Measurements from ENCODE around the gene SAXO2. TPM values are rescaled to one million over a fixed set of nuclear protein-coding genes. Genes with fewer than 3 reads are reported as not detected.
"Not testable (repeated sequence)": the region's sequence is repeated elsewhere in the genome, so short reads cannot be mapped to it uniquely, and the experiment has no call there.

SAXO2 gene
- polyA plus RNA-seq, 3 donors: not detected

GRCh38 chr15:82248261-82248660, 14.4 kb upstream of the SAXO2 start:
- H2AFZ ChIP-seq (ENCODE audit: insufficient read depth, low read depth, low read length, poor library complexity, severe bottlenecking); H3K27ac ChIP-seq (ENCODE audit: low read depth in 1 of 2, low read length in 2 of 2); H3K27me3 Mint-ChIP-seq (ENCODE audit: low read depth in 3 of 3); H3K27me3 ChIP-seq (ENCODE audit: control insufficient read depth in 2 of 2, insufficient read depth in 2 of 2, low read length in 2 of 2); H3K79me2 ChIP-seq (ENCODE audit: insufficient read depth, low read length); intact Hi-C loops (cut with micrococcal nuclease); H3K4me3 ChIP-seq (replicated peaks in 1 of 3; ENCODE audit: low read depth in 2 of 3, low read length in 3 of 3); H3K9me3 ChIP-seq (replicated peaks in 1 of 2; ENCODE audit: control insufficient read depth in 1 of 2, insufficient read depth in 1 of 2, low read length in 2 of 2); H3K4me1 Mint-ChIP-seq; H3K4me1 ChIP-seq (ENCODE audit: control insufficient read depth in 1 of 2, insufficient read depth in 2 of 2, low read length in 2 of 2); H3K9ac ChIP-seq (ENCODE audit: insufficient read depth, low read length, poor library complexity, severe bottlenecking); H4K20me1 ChIP-seq (ENCODE audit: insufficient read depth, low read length); DNase-seq; H3K9me3 Mint-ChIP-seq; H3K4me3 Mint-ChIP-seq; H3K27ac Mint-ChIP-seq; H3K4me2 ChIP-seq (replicated peaks; ENCODE audit: extremely low read depth, low read length, poor library complexity, severe bottlenecking): not testable (repeated sequence)
- WGBS (ENCODE audit: insufficient coverage): 100% methylated on average over 2 of the region's 3 CpGs
- H3K36me3 Mint-ChIP-seq: peaks cover 44 to 47% of the 10 kb centered on the region in 2 donors
- peaks cover 8 to 54% of the 10 kb centered on the region in 2 donors for H3K36me3 ChIP-seq (replicated peaks in 1 of 2; ENCODE audit: control insufficient read depth in 1 of 2, insufficient read depth in 2 of 2, low read length in 2 of 2)

GRCh38 chr15:82261566-82262421, 824 bp upstream of the SAXO2 start:
- not testable (repeated sequence) for H3K27me3 Mint-ChIP-seq (ENCODE audit: low read depth in 3 of 3)

More at GRCh38 chr15:82261566-82262421, 824 bp upstream of the SAXO2 start:
- peak overlapping the region; percentile 68 for H3K4me2 ChIP-seq (replicated peaks; ENCODE audit: extremely low read depth, low read length, poor library complexity, severe bottlenecking)
- Mint-ChIP-seq H3K27ac (peak overlapping the region; percentile 85 to 94 (median 90)), H3K36me3 (peaks cover 23 to 29% of the 10 kb centered on the region in 2 donors), H3K4me1 (peaks cover 28% of the 10 kb centered on the region), H3K4me3 (peak overlapping the region; percentile 82 to 93)
- H3K27ac ChIP-seq (ENCODE audit: low read depth in 1 of 2, low read length in 2 of 2): peak overlapping the region; percentile 56 to 89
- H3K4me1 ChIP-seq (ENCODE audit: control insufficient read depth in 1 of 2, insufficient read depth in 2 of 2, low read length in 2 of 2): peaks cover 11 to 16% of the 10 kb centered on the region in 2 donors
- intact Hi-C loops (cut with micrococcal nuclease): loop anchor here in 1 of 2 donors (10.0 kb wide), 1 partner anchor 217 kb away; the partner anchor contains the start of gene MEX3B
- H3K36me3 ChIP-seq (replicated peaks in 1 of 2; ENCODE audit: control insufficient read depth in 1 of 2, insufficient read depth in 2 of 2, low read length in 2 of 2): peaks cover 18 to 30% of the 10 kb centered on the region in 2 donors
- H3K9me3 Mint-ChIP-seq; H3K9me3 ChIP-seq (replicated peaks in 1 of 2; ENCODE audit: control insufficient read depth in 1 of 2, insufficient read depth in 1 of 2, low read length in 2 of 2); H3K27me3 ChIP-seq (ENCODE audit: control insufficient read depth in 2 of 2, insufficient read depth in 2 of 2, low read length in 2 of 2); H4K20me1 ChIP-seq (ENCODE audit: insufficient read depth, low read length): not testable (repeated sequence)
- peak overlapping the region; percentile 84 for H3K9ac ChIP-seq (ENCODE audit: insufficient read depth, low read length, poor library complexity, severe bottlenecking)
- WGBS (ENCODE audit: insufficient coverage): under 1% methylated on average over 9 of the region's 19 CpGs
- DNase-seq: peak; percentile 62 to 80 (median 72)
- peaks cover 14% of the 10 kb centered on the region for H3K79me2 ChIP-seq (ENCODE audit: insufficient read depth, low read length)
- H2AFZ ChIP-seq (ENCODE audit: insufficient read depth, low read depth, low read length, poor library complexity, severe bottlenecking): peak overlapping the region; percentile 89
- peak overlapping the region; percentile 72 to 91 (median 77) for H3K4me3 ChIP-seq (replicated peaks in 1 of 3; ENCODE audit: low read depth in 2 of 3, low read length in 3 of 3)
